ENCODE data around the gene NBPF1.
"Not testable (repeated sequence)": the region's sequence is repeated elsewhere in the genome, so short reads cannot be mapped to it uniquely, and the experiment has no call there.

- not testable (repeated sequence) for TF ChIP-seq REST (IDR thresholded peaks at IDR 0.05; ENCODE audit: borderline replicate concordance); EZH2 (IDR thresholded peaks at IDR 0.05; ENCODE audit: borderline replicate concordance, insufficient read depth, low read length, poor library complexity, severe bottlenecking); SMC3 (conservative IDR thresholded peaks at IDR 0.05; ENCODE audit: poor library complexity); CTCF (IDR thresholded peaks at IDR 0.05; ENCODE audit: poor library complexity, severe bottlenecking); EP300 (conservative IDR thresholded peaks at IDR 0.05; ENCODE audit: poor library complexity, severe bottlenecking); POLR2AphosphoS5 (IDR thresholded peaks at IDR 0.05); RAD21 (conservative IDR thresholded peaks at IDR 0.05); TAF1 (IDR thresholded peaks at IDR 0.05; ENCODE audit: low read depth)
Measured at GRCh38 chr1:16595216-16595615, 18.1 kb downstream of the NBPF1 start.

Measured in neural cell (in vitro differentiated cells).